ENCODE results near the gene FGF14. TPM values are rescaled to one million over a fixed set of nuclear protein-coding genes. Genes with fewer than 3 reads are reported as not detected.

The FGF14 gene
- total and polyA plus RNA-seq, 2 experiments from 2014 or later = 0.03 TPM; not detected in 1

DNA sequence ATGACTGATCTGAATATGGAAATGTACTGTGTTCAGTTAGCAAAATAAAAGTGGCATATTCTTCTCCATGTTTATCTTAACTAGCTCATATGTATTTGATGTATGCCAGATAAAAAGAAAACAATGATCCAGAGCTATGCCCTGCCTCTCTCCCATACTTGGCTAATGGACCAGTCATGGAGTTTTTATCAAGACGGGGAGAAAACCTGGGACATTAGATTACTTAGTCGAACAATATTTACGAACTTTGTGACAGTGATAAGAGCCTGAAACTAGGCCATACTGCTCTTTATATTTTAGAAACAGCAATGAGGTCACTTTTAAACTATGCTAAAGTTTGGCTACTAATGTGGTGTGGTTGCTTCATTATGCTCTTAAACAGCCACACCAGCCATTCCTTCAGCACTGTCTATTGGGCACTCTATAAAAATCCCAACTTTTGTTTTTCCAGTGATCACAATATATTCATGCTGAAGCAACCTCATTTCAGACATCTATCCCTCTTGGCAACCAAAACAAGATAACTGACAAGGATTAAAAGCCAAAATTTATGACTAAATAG lies 265.0 kb downstream of the FGF14 start (continued):
- TF ChIP-seq, protein P1, sequence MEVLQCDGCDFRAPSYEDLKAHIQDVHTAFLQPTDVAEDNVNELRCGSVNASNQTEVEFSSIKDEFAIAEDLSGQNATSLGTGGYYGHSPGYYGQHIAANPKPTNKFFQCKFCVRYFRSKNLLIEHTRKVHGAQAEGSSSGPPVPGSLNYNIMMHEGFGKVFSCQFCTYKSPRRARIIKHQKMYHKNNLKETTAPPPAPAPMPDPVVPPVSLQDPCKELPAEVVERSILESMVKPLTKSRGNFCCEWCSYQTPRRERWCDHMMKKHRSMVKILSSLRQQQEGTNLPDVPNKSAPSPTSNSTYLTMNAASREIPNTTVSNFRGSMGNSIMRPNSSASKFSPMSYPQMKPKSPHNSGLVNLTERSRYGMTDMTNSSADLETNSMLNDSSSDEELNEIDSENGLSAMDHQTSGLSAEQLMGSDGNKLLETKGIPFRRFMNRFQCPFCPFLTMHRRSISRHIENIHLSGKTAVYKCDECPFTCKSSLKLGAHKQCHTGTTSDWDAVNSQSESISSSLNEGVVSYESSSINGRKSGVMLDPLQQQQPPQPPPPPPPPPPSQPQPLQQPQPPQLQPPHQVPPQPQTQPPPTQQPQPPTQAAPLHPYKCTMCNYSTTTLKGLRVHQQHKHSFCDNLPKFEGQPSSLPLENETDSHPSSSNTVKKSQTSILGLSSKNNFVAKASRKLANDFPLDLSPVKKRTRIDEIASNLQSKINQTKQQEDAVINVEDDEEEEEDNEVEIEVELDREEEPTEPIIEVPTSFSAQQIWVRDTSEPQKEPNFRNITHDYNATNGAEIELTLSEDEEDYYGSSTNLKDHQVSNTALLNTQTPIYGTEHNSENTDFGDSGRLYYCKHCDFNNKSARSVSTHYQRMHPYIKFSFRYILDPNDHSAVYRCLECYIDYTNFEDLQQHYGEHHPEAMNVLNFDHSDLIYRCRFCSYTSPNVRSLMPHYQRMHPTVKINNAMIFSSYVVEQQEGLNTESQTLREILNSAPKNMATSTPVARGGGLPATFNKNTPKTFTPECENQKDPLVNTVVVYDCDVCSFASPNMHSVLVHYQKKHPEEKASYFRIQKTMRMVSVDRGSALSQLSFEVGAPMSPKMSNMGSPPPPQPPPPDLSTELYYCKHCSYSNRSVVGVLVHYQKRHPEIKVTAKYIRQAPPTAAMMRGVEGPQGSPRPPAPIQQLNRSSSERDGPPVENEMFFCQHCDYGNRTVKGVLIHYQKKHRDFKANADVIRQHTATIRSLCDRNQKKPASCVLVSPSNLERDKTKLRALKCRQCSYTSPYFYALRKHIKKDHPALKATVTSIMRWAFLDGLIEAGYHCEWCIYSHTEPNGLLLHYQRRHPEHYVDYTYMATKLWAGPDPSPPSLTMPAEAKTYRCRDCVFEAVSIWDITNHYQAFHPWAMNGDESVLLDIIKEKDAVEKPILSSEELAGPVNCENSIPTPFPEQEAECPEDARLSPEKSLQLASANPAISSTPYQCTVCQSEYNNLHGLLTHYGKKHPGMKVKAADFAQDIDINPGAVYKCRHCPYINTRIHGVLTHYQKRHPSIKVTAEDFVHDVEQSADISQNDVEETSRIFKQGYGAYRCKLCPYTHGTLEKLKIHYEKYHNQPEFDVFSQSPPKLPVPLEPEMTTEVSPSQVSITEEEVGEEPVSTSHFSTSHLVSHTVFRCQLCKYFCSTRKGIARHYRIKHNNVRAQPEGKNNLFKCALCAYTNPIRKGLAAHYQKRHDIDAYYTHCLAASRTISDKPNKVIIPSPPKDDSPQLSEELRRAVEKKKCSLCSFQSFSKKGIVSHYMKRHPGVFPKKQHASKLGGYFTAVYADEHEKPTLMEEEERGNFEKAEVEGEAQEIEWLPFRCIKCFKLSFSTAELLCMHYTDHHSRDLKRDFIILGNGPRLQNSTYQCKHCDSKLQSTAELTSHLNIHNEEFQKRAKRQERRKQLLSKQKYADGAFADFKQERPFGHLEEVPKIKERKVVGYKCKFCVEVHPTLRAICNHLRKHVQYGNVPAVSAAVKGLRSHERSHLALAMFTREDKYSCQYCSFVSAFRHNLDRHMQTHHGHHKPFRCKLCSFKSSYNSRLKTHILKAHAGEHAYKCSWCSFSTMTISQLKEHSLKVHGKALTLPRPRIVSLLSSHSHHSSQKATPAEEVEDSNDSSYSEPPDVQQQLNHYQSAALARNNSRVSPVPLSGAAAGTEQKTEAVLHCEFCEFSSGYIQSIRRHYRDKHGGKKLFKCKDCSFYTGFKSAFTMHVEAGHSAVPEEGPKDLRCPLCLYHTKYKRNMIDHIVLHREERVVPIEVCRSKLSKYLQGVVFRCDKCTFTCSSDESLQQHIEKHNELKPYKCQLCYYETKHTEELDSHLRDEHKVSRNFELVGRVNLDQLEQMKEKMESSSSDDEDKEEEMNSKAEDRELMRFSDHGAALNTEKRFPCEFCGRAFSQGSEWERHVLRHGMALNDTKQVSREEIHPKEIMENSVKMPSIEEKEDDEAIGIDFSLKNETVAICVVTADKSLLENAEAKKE (CRISPR knock-in tag; IDR thresholded peaks at IDR 0.05) = no peak
- TF ChIP-seq CREB1 (CRISPR knock-in tag; IDR thresholded peaks at IDR 0.05; ENCODE audit: low read depth) (no peak), STAT1 (IDR thresholded peaks at IDR 0.05; ENCODE audit: unreplicated experiment) (no peak), JUNB (IDR thresholded peaks at IDR 0.05; ENCODE audit: unreplicated experiment) (no peak), EZH2 (IDR thresholded peaks at IDR 0.05; ENCODE audit: low read depth, unreplicated experiment) (no peak), POLR2AphosphoS5 (IDR thresholded peaks at IDR 0.05; ENCODE audit: low read depth) (no peak)
- TF ChIP-seq, protein P2, sequence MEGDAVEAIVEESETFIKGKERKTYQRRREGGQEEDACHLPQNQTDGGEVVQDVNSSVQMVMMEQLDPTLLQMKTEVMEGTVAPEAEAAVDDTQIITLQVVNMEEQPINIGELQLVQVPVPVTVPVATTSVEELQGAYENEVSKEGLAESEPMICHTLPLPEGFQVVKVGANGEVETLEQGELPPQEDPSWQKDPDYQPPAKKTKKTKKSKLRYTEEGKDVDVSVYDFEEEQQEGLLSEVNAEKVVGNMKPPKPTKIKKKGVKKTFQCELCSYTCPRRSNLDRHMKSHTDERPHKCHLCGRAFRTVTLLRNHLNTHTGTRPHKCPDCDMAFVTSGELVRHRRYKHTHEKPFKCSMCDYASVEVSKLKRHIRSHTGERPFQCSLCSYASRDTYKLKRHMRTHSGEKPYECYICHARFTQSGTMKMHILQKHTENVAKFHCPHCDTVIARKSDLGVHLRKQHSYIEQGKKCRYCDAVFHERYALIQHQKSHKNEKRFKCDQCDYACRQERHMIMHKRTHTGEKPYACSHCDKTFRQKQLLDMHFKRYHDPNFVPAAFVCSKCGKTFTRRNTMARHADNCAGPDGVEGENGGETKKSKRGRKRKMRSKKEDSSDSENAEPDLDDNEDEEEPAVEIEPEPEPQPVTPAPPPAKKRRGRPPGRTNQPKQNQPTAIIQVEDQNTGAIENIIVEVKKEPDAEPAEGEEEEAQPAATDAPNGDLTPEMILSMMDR (conservative IDR thresholded peaks at IDR 0.05; ENCODE audit: low read depth in 2 of 2) = no peak

DNA sequence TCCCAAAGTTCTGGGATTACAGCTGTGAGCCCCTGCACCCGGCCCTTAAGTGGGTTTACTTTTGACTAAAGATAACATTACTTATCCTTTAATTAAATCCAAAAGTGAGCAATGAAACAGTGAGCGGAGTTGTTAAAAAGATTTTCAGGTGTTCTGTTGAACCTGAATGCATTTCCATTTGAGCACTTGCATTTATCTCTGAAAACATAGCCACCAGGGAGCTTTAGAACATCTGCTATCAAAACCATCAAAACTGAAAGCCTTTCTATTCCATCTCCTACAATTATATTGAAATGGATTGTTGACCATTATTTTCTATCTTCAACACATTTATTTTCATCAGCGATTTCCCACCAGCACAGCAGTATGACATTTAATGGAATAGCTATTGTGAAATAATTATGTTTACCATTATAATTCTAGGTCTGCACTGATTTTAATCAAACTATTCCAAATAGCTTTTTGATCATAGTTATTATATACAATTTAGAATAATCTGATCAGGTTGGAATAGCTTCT lies 269.0 kb downstream of the FGF14 start:
- Mint-ChIP-seq H3K4me3 (no peak overlapping the region), H3K27ac (no peak overlapping the region)
- no peak for TF ChIP-seq ZNF114 (CRISPR knock-in tag; IDR thresholded peaks at IDR 0.05)
- TF ChIP-seq STAT1 (IDR thresholded peaks at IDR 0.05; ENCODE audit: unreplicated experiment) = no peak

More for the DNA sequence above, 269.0 kb downstream of the FGF14 start:
- Histone ChIP-seq H3K4me2 (no peak overlapping the region), H3K27me3 (ENCODE audit: insufficient read depth) (no peaks in the 10 kb centered on the region), H3K4me1 (ENCODE audit: insufficient read depth) (no peaks in the 10 kb centered on the region), H2AFZ (no peak overlapping the region), H4K20me1 (replicated peaks; ENCODE audit: insufficient read depth) (no peaks in the 10 kb centered on the region), H3K36me3 (ENCODE audit: insufficient read depth) (no peaks in the 10 kb centered on the region), H3K9me2 (ENCODE audit: insufficient read depth) (peaks cover 5% of the 10 kb centered on the region; the same call in 1 of the 2 replicates), H3F3A (replicated peaks; ENCODE audit: low read depth) (no peaks in the 10 kb centered on the region), H3K27ac (ENCODE audit: low read depth) (no peak overlapping the region), H3K79me2 (replicated peaks; ENCODE audit: insufficient read depth) (no peaks in the 10 kb centered on the region), H3K4me3 (no peak overlapping the region)
- H3K9me3 Mint-ChIP-seq = no peaks in the 10 kb centered on the region
- no peaks in the 10 kb centered on the region for H3K27me3 Mint-ChIP-seq (ENCODE audit: insufficient read depth, low read depth, poor library complexity)
- peaks cover 8% of the 10 kb centered on the region for H3K4me1 Mint-ChIP-seq
- H3K36me3 Mint-ChIP-seq (ENCODE audit: low read depth) = no peaks in the 10 kb centered on the region
- no peak for ATAC-seq
- DNase-seq (ENCODE audit: low spot score) = no peak

Data from GM23338 (cell line).